Esophagus (tissue), 2 donors: ENCODE data around the gene ITPR2. TPM values are rescaled to one million over a fixed set of nuclear protein-coding genes. Genes with fewer than 3 reads are reported as not detected.
"Not testable (repeated sequence)": the region's sequence is repeated elsewhere in the genome, so short reads cannot be mapped to it uniquely, and the experiment has no call there.

Experiments
- H3K27ac ChIP-seq, 2 donors: one replicate each; pipeline ENCODE4 v1.5.1; 2013; ENCODE audit warnings: low read depth in 2 of 2, mild to moderate bottlenecking in 2 of 2, inconsistent platforms in 1 of 2, low read length in 1 of 2, moderate library complexity in 1 of 2
- H3K27me3 ChIP-seq, 2 donors: one replicate each; pipeline ENCODE4 v1.6.1; 2013; ENCODE audit warnings: low read length in 2 of 2, control low read depth in 1 of 2, mild to moderate bottlenecking in 1 of 2; ENCODE audit not compliant: insufficient read depth in 2 of 2, control insufficient read depth in 1 of 2
- H3K36me3 ChIP-seq, 2 donors: one replicate each; pipeline ENCODE4 v1.6.1; 2013; ENCODE audit warnings: low read length in 1 of 2; ENCODE audit not compliant: control insufficient read depth in 2 of 2, insufficient read depth in 2 of 2
- H3K4me1 ChIP-seq, 2 donors: one replicate each; pipeline ENCODE4 v1.6.1; 2013; ENCODE audit warnings: low read length in 1 of 2; ENCODE audit not compliant: control insufficient read depth in 2 of 2, insufficient read depth in 2 of 2
- H3K4me3 ChIP-seq, 2 donors: one replicate each; pipeline ENCODE4 v1.5.1; 2013; ENCODE audit warnings: low read length in 2 of 2, mild to moderate bottlenecking in 2 of 2, low read depth in 1 of 2, moderate library complexity in 1 of 2
- H3K9me3 ChIP-seq, 2 donors: one replicate each; pipeline ENCODE4 v1.6.1; 2013; ENCODE audit warnings: mild to moderate bottlenecking in 2 of 2, low read depth in 1 of 2, low read length in 1 of 2, moderate library complexity in 1 of 2; ENCODE audit not compliant: control insufficient read depth in 2 of 2, insufficient read depth in 1 of 2
- WGBS, 2 donors: extraction: QIAGEN DNeasy Blood & Tissue Kit; methylation state at CpG; one replicate each; pipeline ENCODE4 v1.1.7; 2013; 5-methylcytosine and 5-hydroxymethylcytosine counted together
- polyA plus RNA-seq, 2 donors: library from polyadenylated mRNA; stranded (reverse); fragments of 200-250 nt; gene quantifications; one replicate each; pipeline ENCODE4 v1.2.3, GENCODE V29; 2013
- donor health status: healthy with polysubstance abuse.
- donor health status: Bipolar disorder and iron deficiency.

Gene ITPR2
- polyA plus RNA-seq, 2 donors: 4.8 to 5.7 TPM

GRCh38 chr12:26770239-26771070 lies 62.5 kb downstream of the ITPR2 start:
- no peaks in the 10 kb centered on the region for H3K36me3 ChIP-seq
- H3K9me3 ChIP-seq: no peaks in the 10 kb centered on the region
- H3K27ac ChIP-seq: no peak overlapping the region
- H3K4me1 ChIP-seq: no peaks in the 10 kb centered on the region
- H3K4me3 ChIP-seq: no peak overlapping the region
- WGBS, 2 donors: 85 to 87% methylated on average over 5 of the region's 5 CpGs
- H3K27me3 ChIP-seq: no peaks in the 10 kb centered on the region

GRCh38 chr12:26769611-26770010 lies 63.4 kb downstream of the ITPR2 start:
- H3K9me3 ChIP-seq: no peaks in the 10 kb centered on the region
- H3K27me3 ChIP-seq: no peaks in the 10 kb centered on the region
- H3K36me3 ChIP-seq: no peaks in the 10 kb centered on the region
- no peaks in the 10 kb centered on the region for H3K4me1 ChIP-seq
- no peak overlapping the region for H3K27ac ChIP-seq
- no peak overlapping the region for H3K4me3 ChIP-seq
- WGBS, 2 donors: 40 to 51% methylated on average over 3 of the region's 3 CpGs

DNA sequence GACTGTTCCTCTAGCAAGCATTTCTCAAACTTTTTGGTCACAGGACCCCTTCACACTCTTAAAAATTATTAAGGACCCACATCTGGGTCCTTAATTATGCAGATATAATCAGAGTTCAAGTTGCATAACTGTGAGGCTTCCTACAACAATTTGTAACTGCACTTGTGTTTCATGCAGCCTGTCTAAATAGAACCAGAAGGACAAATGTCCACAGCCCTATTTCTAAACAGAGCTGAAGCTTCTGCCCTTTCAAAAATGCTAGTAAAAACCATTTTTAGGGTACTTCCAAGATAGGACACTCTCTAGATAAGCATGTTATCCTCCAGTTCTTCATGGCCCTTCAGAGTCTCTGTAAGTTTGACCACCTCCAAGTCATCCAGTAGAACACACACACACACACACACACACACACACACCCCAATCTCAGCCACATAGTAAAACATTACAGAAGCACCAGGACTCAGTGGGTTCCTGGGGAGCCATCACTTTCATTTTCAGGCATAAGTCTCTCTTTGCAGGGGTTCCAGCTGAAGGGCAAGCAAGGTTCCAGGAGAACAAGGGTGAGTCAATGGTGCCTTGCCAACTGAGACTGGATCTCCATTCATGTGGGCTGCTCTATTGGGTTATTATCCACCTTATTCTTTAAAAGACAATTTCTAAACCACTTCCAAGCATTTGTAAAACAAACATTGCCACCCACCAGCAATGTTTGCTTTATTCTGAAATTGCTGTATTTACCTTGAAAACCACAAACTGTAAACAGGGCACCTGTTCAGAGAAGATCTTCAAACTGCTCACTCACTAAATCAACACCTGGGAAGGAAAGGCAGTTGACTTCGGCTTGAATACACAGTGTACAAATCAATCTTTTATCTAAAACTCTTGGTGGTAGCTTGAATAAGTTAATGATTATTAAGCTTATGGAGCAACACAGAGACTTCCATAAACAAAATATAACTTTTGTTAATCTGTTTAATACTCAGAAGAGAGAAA lies 64.1 kb downstream of the ITPR2 start:
- WGBS, 2 donors: 61 to 62% methylated on average over 1 of the region's 1 CpG
- Histone ChIP-seq H3K9me3 (no peaks in the 10 kb centered on the region), H3K27me3 (no peaks in the 10 kb centered on the region), H3K4me1 (no peaks in the 10 kb centered on the region), H3K36me3 (no peaks in the 10 kb centered on the region), H3K4me3 (no peak overlapping the region), H3K27ac (no peak overlapping the region)

DNA sequence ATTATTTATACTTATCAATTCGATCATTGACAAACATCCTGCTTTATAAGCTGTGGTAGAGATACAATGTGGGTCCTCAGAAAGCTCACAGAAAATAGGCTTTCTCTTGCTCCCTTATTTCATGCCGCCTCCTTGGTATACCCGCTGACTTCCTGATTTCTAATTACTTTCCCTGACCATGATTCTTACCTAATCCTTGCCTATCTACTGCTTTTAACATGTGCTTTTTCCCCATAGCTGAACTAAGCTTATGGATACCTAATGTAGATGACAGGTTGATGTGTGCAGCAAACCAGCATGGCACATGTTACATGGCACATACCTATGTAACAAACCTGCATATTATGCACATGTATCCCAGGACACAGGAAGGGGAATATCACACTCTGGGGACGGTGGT lies 65.1 kb downstream of the ITPR2 start:
- Histone ChIP-seq H3K27ac (no peak overlapping the region), H3K27me3 (no peaks in the 10 kb centered on the region), H3K4me1 (no peaks in the 10 kb centered on the region), H3K4me3 (no peak overlapping the region), H3K36me3 (no peaks in the 10 kb centered on the region), H3K9me3 (no peaks in the 10 kb centered on the region)
- WGBS, 2 donors: 78 to 92% methylated on average over 4 of the region's 4 CpGs

DNA sequence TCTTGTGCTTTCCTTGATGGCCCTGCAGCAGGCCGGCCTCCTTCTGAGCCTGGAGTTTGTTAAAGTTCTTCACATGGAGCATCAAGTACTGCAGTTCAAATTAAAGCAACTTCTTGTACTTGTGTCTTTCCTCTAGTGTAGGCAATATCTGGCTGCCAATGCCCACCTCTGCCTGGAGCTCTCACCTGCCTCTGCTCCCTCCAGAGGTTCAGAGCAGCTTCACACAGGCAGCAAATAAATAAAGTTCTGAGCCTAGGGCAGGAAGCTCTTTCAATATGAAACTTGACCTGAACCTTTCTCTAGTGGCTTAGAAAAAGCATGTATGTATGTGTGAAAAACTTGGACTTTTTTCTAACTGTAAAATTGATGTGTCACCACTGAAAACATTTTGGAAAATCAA lies 65.9 kb downstream of the ITPR2 start:
- Histone ChIP-seq H3K27ac (no peak overlapping the region), H3K4me1 (no peaks in the 10 kb centered on the region), H3K36me3 (no peaks in the 10 kb centered on the region), H3K4me3 (no peak overlapping the region), H3K9me3 (no peaks in the 10 kb centered on the region), H3K27me3 (no peaks in the 10 kb centered on the region)
- WGBS, 2 donors: 86 to 95% methylated on average over 1 of the region's 1 CpG

DNA sequence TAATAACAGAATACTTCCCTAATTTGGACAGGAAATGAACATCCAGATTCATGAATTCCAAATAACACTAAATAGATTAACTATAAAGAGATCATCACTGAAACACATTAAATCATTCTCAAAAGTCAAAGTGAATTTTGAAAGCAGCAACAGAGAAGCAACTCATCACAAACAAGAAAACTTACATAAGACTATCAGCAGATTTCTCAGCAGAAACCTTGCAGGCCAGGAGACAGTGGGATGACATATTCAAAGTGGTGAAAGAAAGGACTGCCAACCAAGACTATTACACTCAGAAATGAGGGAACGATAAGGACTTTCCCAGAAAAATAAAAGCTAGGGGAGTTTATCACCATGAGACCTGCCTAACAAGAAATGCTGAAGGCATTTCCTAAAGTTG lies 70.8 kb downstream of the ITPR2 start:
- no peaks in the 10 kb centered on the region for H3K27me3 ChIP-seq
- WGBS, 2 donors: 98 to 100% methylated on average over 1 of the region's 1 CpG
- H3K4me1 ChIP-seq: no peaks in the 10 kb centered on the region
- peaks cover 0 to 4% of the 10 kb centered on the region in 2 donors for H3K9me3 ChIP-seq
- no peak overlapping the region for H3K27ac ChIP-seq
- H3K36me3 ChIP-seq: no peaks in the 10 kb centered on the region
- no peak overlapping the region for H3K4me3 ChIP-seq

- Histone ChIP-seq H3K36me3 (no peaks in the 10 kb centered on the region), H3K4me3 (no peak overlapping the region), H3K27me3 (no peaks in the 10 kb centered on the region), H3K4me1 (no peaks in the 10 kb centered on the region), H3K9me3 (peaks cover 0 to 4% of the 10 kb centered on the region in 2 donors), H3K27ac (no peak overlapping the region)
- 99 to 100% methylated on average over 3 of the region's 3 CpGs for WGBS, 2 donors
Measured at GRCh38 chr12:26761775-26762174, 71.2 kb downstream of the ITPR2 start.

- Histone ChIP-seq H3K27me3 (no peaks in the 10 kb centered on the region), H3K36me3 (no peaks in the 10 kb centered on the region), H3K27ac (no peak overlapping the region), H3K9me3 (peaks cover 0 to 4% of the 10 kb centered on the region in 2 donors), H3K4me1 (no peaks in the 10 kb centered on the region), H3K4me3 (no peak overlapping the region)
- WGBS, 2 donors: 95 to 96% methylated on average over 3 of the region's 3 CpGs
Measured at GRCh38 chr12:26760657-26761293, 72.2 kb downstream of the ITPR2 start.

DNA sequence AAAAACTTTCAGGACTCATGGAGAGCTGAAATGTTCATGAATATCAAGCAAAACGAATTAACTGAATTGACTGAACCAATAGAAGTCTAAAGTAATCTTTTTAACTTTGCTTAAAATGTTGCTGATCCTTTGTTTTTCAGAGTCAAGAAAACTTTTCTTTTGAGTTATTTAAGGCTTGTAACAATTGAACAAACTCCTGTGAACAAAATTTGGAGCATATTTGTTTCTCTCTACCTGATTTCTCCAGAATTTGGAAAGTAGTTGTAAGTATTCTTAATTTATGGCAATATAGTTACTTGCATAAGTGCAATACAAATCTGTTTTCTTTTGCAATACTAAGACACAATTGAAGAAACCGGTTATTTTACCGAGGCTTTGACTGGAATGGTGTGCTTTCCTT lies 77.6 kb downstream of the ITPR2 start:
- not testable (repeated sequence) for H3K27me3 ChIP-seq, H3K4me1 ChIP-seq, H3K36me3 ChIP-seq, H3K4me3 ChIP-seq, H3K27ac ChIP-seq, H3K9me3 ChIP-seq
- WGBS, 2 donors: 91 to 92% methylated on average over 3 of the region's 3 CpGs
